Astrocyte (in vitro differentiated cells and primary cell): ENCODE data around the gene PNMA3. TPM values are rescaled to one million over a fixed set of nuclear protein-coding genes. Genes with fewer than 3 reads are reported as not detected.

Experiments
- DNase-seq: peaks from one replicate; pipeline ENCODE4 v3.0.0-alpha.2; 2010; ENCODE audit warnings: low read depth
- FAIRE-seq: peaks from 2 replicates; lab custom pipeline; 2011; peaks lifted over from hg19 to GRCh38; lab: Jason Lieb, UNC
- H2AFZ ChIP-seq: 2 replicates; pipeline ENCODE4 v1.6.0; 2012; ENCODE audit warnings: low read depth, low read length, inconsistent platforms
- H3K27ac ChIP-seq: 2 replicates; pipeline ENCODE4 v1.5.1; 2011; ENCODE audit warnings: low read depth, low read length, inconsistent platforms
- H3K27me3 ChIP-seq: 2 replicates; pipeline ENCODE4 v1.6.0; 2011; ENCODE audit warnings: low read length, inconsistent platforms; ENCODE audit not compliant: insufficient read depth
- H3K36me3 ChIP-seq: 2 replicates; pipeline ENCODE4 v1.5.1; 2011; ENCODE audit warnings: low read length, inconsistent platforms; ENCODE audit not compliant: insufficient read depth
- H3K4me1 ChIP-seq: 2 replicates; pipeline ENCODE4 v1.5.1; 2011; ENCODE audit warnings: low read length, inconsistent platforms; ENCODE audit not compliant: insufficient read depth
- H3K4me2 ChIP-seq: 2 replicates; pipeline ENCODE4 v1.6.0; 2012; ENCODE audit warnings: low read length, inconsistent platforms
- H3K4me3 ChIP-seq: 2 replicates; pipeline ENCODE4 v1.5.1; 2011; ENCODE audit warnings: low read depth, mild to moderate bottlenecking, low read length, inconsistent platforms; ENCODE audit not compliant: insufficient read depth
- H3K79me2 ChIP-seq: 2 replicates; pipeline ENCODE4 v1.6.0; 2012; ENCODE audit warnings: mild to moderate bottlenecking, low read length, inconsistent platforms; ENCODE audit not compliant: insufficient read depth
- H3K9ac ChIP-seq: 2 replicates; pipeline ENCODE4 v1.6.0; 2012; ENCODE audit warnings: mild to moderate bottlenecking, low read length, inconsistent platforms
- H3K9me3 ChIP-seq: 2 replicates; pipeline ENCODE4 v1.5.1; 2012; ENCODE audit warnings: low read depth, mild to moderate bottlenecking, low read length, inconsistent platforms; ENCODE audit not compliant: insufficient read depth
- H4K20me1 ChIP-seq: 2 replicates; pipeline ENCODE4 v1.6.0; 2012; ENCODE audit warnings: low read length, inconsistent platforms; ENCODE audit not compliant: insufficient read depth
- H3K27ac Mint-ChIP-seq: one replicate; pipeline ENCODE4 v1.8.0; 2021; ENCODE audit warnings: mild to moderate bottlenecking, mixed read lengths; ENCODE audit not compliant: unreplicated experiment
- H3K27me3 Mint-ChIP-seq: one replicate; pipeline ENCODE4 v1.8.0; 2021; ENCODE audit warnings: low read depth, mixed read lengths; ENCODE audit not compliant: unreplicated experiment
- H3K36me3 Mint-ChIP-seq: one replicate; pipeline ENCODE4 v1.8.0; 2021; ENCODE audit warnings: low read depth, mixed read lengths; ENCODE audit not compliant: unreplicated experiment
- H3K4me1 Mint-ChIP-seq: one replicate; pipeline ENCODE4 v1.8.0; 2021; ENCODE audit warnings: low read depth, mixed read lengths; ENCODE audit not compliant: unreplicated experiment
- H3K4me3 Mint-ChIP-seq: one replicate; pipeline ENCODE4 v1.8.0; 2021; ENCODE audit warnings: mild to moderate bottlenecking, moderate library complexity, mixed read lengths; ENCODE audit not compliant: unreplicated experiment
- H3K9me3 Mint-ChIP-seq: one replicate; pipeline ENCODE4 v1.8.0; 2021; ENCODE audit warnings: mild to moderate bottlenecking, mixed read lengths; ENCODE audit not compliant: unreplicated experiment
- CTCF ChIP-seq: IDR thresholded peaks from 2 replicates; pipeline ENCODE4 v1.5.1; 2011; ENCODE audit warnings: low read depth, mild to moderate bottlenecking, inconsistent platforms, low read length, moderate library complexity; ENCODE audit not compliant: insufficient read depth
- EZH2 ChIP-seq: IDR thresholded peaks from 2 replicates; pipeline ENCODE4 v1.6.1; 2012; ENCODE audit warnings: mild to moderate bottlenecking, low read length, inconsistent platforms; ENCODE audit not compliant: insufficient read depth
- total RNA-seq: library from RNA; stranded (reverse); gene quantifications from 2 replicates; pipeline ENCODE4 v1.2.1, GENCODE V29; 2021

Gene PNMA3
- total RNA-seq, 1 donor from 2014 or later: 0.93 TPM

GRCh38 chrX:153030801-153031200 lies 25.5 kb upstream of the PNMA3 start:
- H3K9me3 Mint-ChIP-seq: no peaks in the 10 kb centered on the region
- H3K9ac ChIP-seq: no peak overlapping the region
- H3K27ac ChIP-seq: no peak overlapping the region
- no peak for FAIRE-seq
- no peaks in the 10 kb centered on the region for H4K20me1 ChIP-seq
- H2AFZ ChIP-seq: no peak overlapping the region
- DNase-seq: no peak
- no peak overlapping the region for H3K4me3 Mint-ChIP-seq
- H3K4me1 Mint-ChIP-seq: no peaks in the 10 kb centered on the region
- no peak overlapping the region for H3K4me3 ChIP-seq
- no peaks in the 10 kb centered on the region for H3K27me3 ChIP-seq
- peaks cover 4% of the 10 kb centered on the region for H3K27me3 Mint-ChIP-seq
- TF ChIP-seq EZH2 (no peak), CTCF (no peak)
- H3K79me2 ChIP-seq: no peaks in the 10 kb centered on the region
- no peaks in the 10 kb centered on the region for H3K36me3 Mint-ChIP-seq
- no peaks in the 10 kb centered on the region for H3K9me3 ChIP-seq
- H3K4me2 ChIP-seq: no peak overlapping the region
- no peak overlapping the region for H3K27ac Mint-ChIP-seq
- H3K36me3 ChIP-seq: no peaks in the 10 kb centered on the region
- no peaks in the 10 kb centered on the region for H3K4me1 ChIP-seq

GRCh38 chrX:153032397-153033118 lies 23.7 kb upstream of the PNMA3 start:
- DNase-seq (no peak), FAIRE-seq (peak; percentile 68)
- H3K27me3 ChIP-seq: no peaks in the 10 kb centered on the region
- H3K4me3 Mint-ChIP-seq: peak overlapping the region; percentile 27
- peak overlapping the region; percentile 10 for H3K4me3 ChIP-seq
- no peaks in the 10 kb centered on the region for H3K36me3 Mint-ChIP-seq
- TF ChIP-seq EZH2: no peak
- peak; percentile 39 for TF ChIP-seq CTCF
- no peaks in the 10 kb centered on the region for H3K9me3 ChIP-seq
- H3K79me2 ChIP-seq: no peaks in the 10 kb centered on the region
- H3K9ac ChIP-seq: peak overlapping the region; percentile 46
- no peak overlapping the region for H3K27ac ChIP-seq
- peak overlapping the region; percentile 75 for H3K4me2 ChIP-seq
- peaks cover 4% of the 10 kb centered on the region for H3K27me3 Mint-ChIP-seq
- no peaks in the 10 kb centered on the region for H3K36me3 ChIP-seq
- H3K4me1 ChIP-seq: no peaks in the 10 kb centered on the region
- H3K4me1 Mint-ChIP-seq: no peaks in the 10 kb centered on the region
- H4K20me1 ChIP-seq: no peaks in the 10 kb centered on the region
- no peak overlapping the region for H3K27ac Mint-ChIP-seq
- peak overlapping the region; percentile 75 for H2AFZ ChIP-seq
- H3K9me3 Mint-ChIP-seq: no peaks in the 10 kb centered on the region

GRCh38 chrX:153049093-153049492 lies 7.2 kb upstream of the PNMA3 start:
- H3K27me3 Mint-ChIP-seq: peaks cover 7% of the 10 kb centered on the region
- H3K4me1 ChIP-seq: no peaks in the 10 kb centered on the region
- no peaks in the 10 kb centered on the region for H3K79me2 ChIP-seq
- peaks cover 5% of the 10 kb centered on the region for H3K9me3 Mint-ChIP-seq
- FAIRE-seq (no peak), DNase-seq (no peak)
- H3K4me3 ChIP-seq: no peak overlapping the region
- no peaks in the 10 kb centered on the region for H3K9me3 ChIP-seq
- H2AFZ ChIP-seq: no peak overlapping the region
- H3K27ac ChIP-seq: no peak overlapping the region
- no peak overlapping the region for H3K27ac Mint-ChIP-seq
- no peak overlapping the region for H3K9ac ChIP-seq
- no peaks in the 10 kb centered on the region for H3K36me3 ChIP-seq
- H4K20me1 ChIP-seq: no peaks in the 10 kb centered on the region
- no peaks in the 10 kb centered on the region for H3K36me3 Mint-ChIP-seq
- no peaks in the 10 kb centered on the region for H3K27me3 ChIP-seq
- no peak for TF ChIP-seq CTCF
- TF ChIP-seq EZH2: no peak
- no peaks in the 10 kb centered on the region for H3K4me1 Mint-ChIP-seq
- no peak overlapping the region for H3K4me3 Mint-ChIP-seq
- no peak overlapping the region for H3K4me2 ChIP-seq
